HCT116 (cell line): ENCODE results near the gene RPTOR. TPM values are rescaled to one million over a fixed set of nuclear protein-coding genes. Genes with fewer than 3 reads are reported as not detected.

Experiments
- ATAC-seq: fragments of 200-7000 bp; cut with Tn5 transposase; 2 replicates; pipeline ENCODE4 v1.9.1; 2020; ENCODE audit warnings: mild to moderate bottlenecking, moderate library complexity
- BruUV-seq: library from RNA; stranded (reverse); fragments of 400-500 nt; replicated peaks from 2 replicates; lab custom pipeline; 2021; lab: Mats Ljungman, UMichigan
- CTCF ChIA-PET: fragments of 300-600 bp; sonication (Branson Sonifier 250); formaldehyde crosslinking; loops from one replicate; lab custom pipeline; 2021; ENCODE audit warnings: antibody characterized with exemption; lab: Charles Lee
- POLR2A ChIA-PET: fragments of 300-600, 350-600 bp; sonication (Branson Sonifier 250); formaldehyde crosslinking; loops from one replicate; lab custom pipeline; 2021; ENCODE audit warnings: antibody characterized with exemption; lab: Charles Lee
- RAD21 ChIA-PET, 2 experiments: fragments of 300-600 bp; sonication (Branson Sonifier 250); formaldehyde crosslinking; loops; one replicate each; lab custom pipeline; 2023; ENCODE audit warnings: low total read pairs in 2 of 2; ENCODE audit not compliant: uncharacterized antibody in 2 of 2, unreplicated experiment in 2 of 2, low non-redundant PET in 1 of 2; lab: Charles Lee
- DNase-seq: peaks from one replicate; pipeline ENCODE4 v3.0.0-alpha.2; 2010; ENCODE audit warnings: low read depth, low spot score
- H2AFZ ChIP-seq: fragments of 200-600 bp; shearing (Covaris generic), sonication (generic); 2 replicates; pipeline ENCODE4 v1.6.1; 2017; ENCODE audit warnings: low read depth, mixed run types, mixed read lengths, antibody characterized with exemption, low read length; ENCODE audit not compliant: poor library complexity, severe bottlenecking
- H3K27ac ChIP-seq: 2 replicates; pipeline ENCODE4 v1.5.1; 2012; ENCODE audit warnings: low read depth, low read length
- H3K27me3 ChIP-seq: fragments of 200-600 bp; sonication (generic); 2 replicates; pipeline ENCODE4 v1.6.1; 2016; ENCODE audit warnings: mixed run types, low read length, mixed read lengths; ENCODE audit not compliant: insufficient read depth
- H3K36me3 ChIP-seq, 2 experiments: fragments of 200-500 bp in 1 of 2; fragments of 200-600 bp in 1 of 2; sonication (Bioruptor generic) in 1 of 2; sonication (generic) in 1 of 2; 2 replicates each; pipeline versions ENCODE4 v1.5.1 to v1.6.1; 2014 to 2016; ENCODE audit warnings: low read length in 2 of 2, inconsistent platforms in 1 of 2, mixed read lengths in 1 of 2, mixed run types in 1 of 2; ENCODE audit not compliant: insufficient read depth in 2 of 2, control insufficient read depth in 1 of 2
- H3K4me1 ChIP-seq, 2 experiments: fragments of 200-600 bp in 1 of 2; sonication (generic) in 1 of 2; 2 replicates each; pipeline versions ENCODE4 v1.5.1 to v1.6.1; 2012 to 2017; ENCODE audit warnings: low read length in 2 of 2, inconsistent platforms in 1 of 2, mild to moderate bottlenecking in 1 of 2, mixed read lengths in 1 of 2, mixed run types in 1 of 2, moderate library complexity in 1 of 2; ENCODE audit not compliant: insufficient read depth in 2 of 2, control insufficient read depth in 1 of 2
- H3K4me2 ChIP-seq: fragments of 200-600 bp; sonication (generic); 2 replicates; pipeline ENCODE4 v1.6.1; 2017; ENCODE audit warnings: mixed run types, low read length, mixed read lengths
- H3K4me3 ChIP-seq, 2 experiments: fragments of 200-600 bp in 1 of 2; sonication (generic) in 1 of 2; replicated peaks in 1 of 2; 2 replicates each; pipeline ENCODE4 v1.5.1; 2011 to 2016; ENCODE audit warnings: low read length in 2 of 2, control low read depth in 1 of 2, low read depth in 1 of 2, mild to moderate bottlenecking in 1 of 2, mixed read lengths in 1 of 2, mixed run types in 1 of 2
- H3K79me2 ChIP-seq: fragments of 200-600 bp; sonication (generic); 2 replicates; pipeline ENCODE4 v1.6.1; 2017; ENCODE audit warnings: mild to moderate bottlenecking, mixed run types, low read length, moderate library complexity, mixed read lengths; ENCODE audit not compliant: insufficient read depth
- H3K9ac ChIP-seq: fragments of 200-600 bp; sonication (generic); 2 replicates; pipeline ENCODE4 v1.6.1; 2016; ENCODE audit warnings: low read length, mixed read lengths
- H3K9me2 ChIP-seq: fragments of 200-600 bp; sonication (generic), shearing (Covaris generic); 2 replicates; pipeline ENCODE4 v1.6.1; 2017; ENCODE audit warnings: mixed run types, mild to moderate bottlenecking, moderate library complexity; ENCODE audit not compliant: insufficient read depth
- H3K9me3 ChIP-seq, 2 experiments: fragments of 200-500 bp in 1 of 2; fragments of 200-600 bp in 1 of 2; sonication (Bioruptor generic) in 1 of 2; sonication (generic) in 1 of 2; 2 replicates each; pipeline ENCODE4 v1.6.1; 2014 to 2017; ENCODE audit warnings: low read length in 2 of 2, mixed read lengths in 2 of 2, inconsistent platforms in 1 of 2, low read depth in 1 of 2, mild to moderate bottlenecking in 1 of 2, mixed run types in 1 of 2, moderate library complexity in 1 of 2; ENCODE audit not compliant: control insufficient read depth in 1 of 2, insufficient read depth in 1 of 2
- H4K20me1 ChIP-seq: fragments of 200-600 bp; sonication (generic), shearing (Covaris generic); 2 replicates; pipeline ENCODE4 v1.6.1; 2017; ENCODE audit warnings: mixed run types, mild to moderate bottlenecking, moderate library complexity; ENCODE audit not compliant: insufficient read depth
- ELF1 ChIP-seq: IDR thresholded peaks from 2 replicates; pipeline ENCODE4 v1.6.1; 2012; ENCODE audit warnings: low read depth, borderline replicate concordance
- FOSL1 ChIP-seq: IDR thresholded peaks from 2 replicates; pipeline ENCODE4 v1.6.1; 2012; ENCODE audit warnings: low read depth
- MAX ChIP-seq: IDR thresholded peaks from 2 replicates; pipeline ENCODE4 v1.6.1; 2012
- POLR2AphosphoS5 ChIP-seq: IDR thresholded peaks from 2 replicates; pipeline ENCODE4 v1.6.1; 2011; ENCODE audit warnings: mild to moderate bottlenecking, low read depth, low read length, moderate library complexity
- RAD21 ChIP-seq: IDR thresholded peaks from 2 replicates; pipeline ENCODE4 v1.6.1; 2012; ENCODE audit warnings: low read depth, mild to moderate bottlenecking
- SP1 ChIP-seq: IDR thresholded peaks from 2 replicates; pipeline ENCODE4 v1.6.1; 2012; ENCODE audit warnings: low read depth
- SRF ChIP-seq: IDR thresholded peaks from 2 replicates; pipeline ENCODE4 v1.6.1; 2012; ENCODE audit warnings: low read depth
- YY1 ChIP-seq: IDR thresholded peaks from 2 replicates; pipeline ENCODE4 v1.6.1; 2011; ENCODE audit warnings: low read length, low read depth, moderate library complexity, mild to moderate bottlenecking; ENCODE audit not compliant: insufficient replicate concordance; ENCODE audit errors: extremely low read depth
- ZNF274 ChIP-seq: fragments of 200-500 bp; sonication (Bioruptor generic); IDR thresholded peaks from 2 replicates; pipeline ENCODE4 v1.6.1; 2014; ENCODE audit warnings: mild to moderate bottlenecking, low read depth, low read length, inconsistent platforms
- intact Hi-C: fragments of 100-400 bp; cut with micrococcal nuclease; formaldehyde crosslinking; loops from 2 replicates; pipeline ENCODE4 v1.10.0; 2022
- total RNA-seq: library from RNA; stranded (reverse); gene quantifications from one replicate; pipeline ENCODE4 v1.2.1, GENCODE V29; 2021; ENCODE audit not compliant: unreplicated experiment
- TF ChIP-seq, protein P1 (sequence below): IDR thresholded peaks from 2 replicates; pipeline ENCODE4 v1.6.1; 2012
- TF ChIP-seq, protein P2 (sequence below): IDR thresholded peaks from 2 replicates; pipeline ENCODE4 v1.6.1; 2011; ENCODE audit warnings: mild to moderate bottlenecking, low read length, moderate library complexity; ENCODE audit not compliant: insufficient replicate concordance; ENCODE audit errors: extremely low read depth

The RPTOR gene
- total RNA-seq, 1 experiment from 2014 or later, result 69.5 TPM

DNA sequence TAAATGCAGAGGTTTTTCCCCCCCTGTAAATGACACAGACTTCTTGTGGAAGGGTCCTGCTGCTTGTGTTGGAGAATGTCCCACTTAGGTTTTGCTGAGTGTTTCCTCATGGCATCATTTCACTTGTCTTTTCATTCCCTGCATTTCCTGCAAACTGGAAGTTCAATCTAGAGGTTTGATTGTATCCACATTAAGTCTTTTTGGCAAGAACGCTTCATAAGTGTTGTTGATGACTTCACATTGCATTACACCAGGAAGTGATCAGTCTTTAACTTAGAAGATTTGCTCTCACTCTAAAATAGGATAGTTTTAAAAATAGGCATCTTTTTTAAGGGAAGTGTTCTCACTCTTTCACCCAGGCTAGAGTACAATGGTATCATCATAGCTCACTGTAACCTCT is 67.2 kb downstream of the RPTOR start:
- no peaks in the 10 kb centered on the region; the same call in none of the 2 replicates for H3K79me2 ChIP-seq
- no peaks in the 10 kb centered on the region for H3K9me3 ChIP-seq
- ATAC-seq (no peak), DNase-seq (no peak)
- TF ChIP-seq RAD21 (no peak), ELF1 (no peak), SRF (no peak), POLR2AphosphoS5 (no peak), YY1 (no peak), SP1 (no peak), ZNF274 (no peak), MAX (no peak), FOSL1 (no peak)
- TF ChIP-seq, protein P1, sequence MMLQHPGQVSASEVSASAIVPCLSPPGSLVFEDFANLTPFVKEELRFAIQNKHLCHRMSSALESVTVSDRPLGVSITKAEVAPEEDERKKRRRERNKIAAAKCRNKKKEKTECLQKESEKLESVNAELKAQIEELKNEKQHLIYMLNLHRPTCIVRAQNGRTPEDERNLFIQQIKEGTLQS, result no peak
- TF ChIP-seq, protein P2, sequence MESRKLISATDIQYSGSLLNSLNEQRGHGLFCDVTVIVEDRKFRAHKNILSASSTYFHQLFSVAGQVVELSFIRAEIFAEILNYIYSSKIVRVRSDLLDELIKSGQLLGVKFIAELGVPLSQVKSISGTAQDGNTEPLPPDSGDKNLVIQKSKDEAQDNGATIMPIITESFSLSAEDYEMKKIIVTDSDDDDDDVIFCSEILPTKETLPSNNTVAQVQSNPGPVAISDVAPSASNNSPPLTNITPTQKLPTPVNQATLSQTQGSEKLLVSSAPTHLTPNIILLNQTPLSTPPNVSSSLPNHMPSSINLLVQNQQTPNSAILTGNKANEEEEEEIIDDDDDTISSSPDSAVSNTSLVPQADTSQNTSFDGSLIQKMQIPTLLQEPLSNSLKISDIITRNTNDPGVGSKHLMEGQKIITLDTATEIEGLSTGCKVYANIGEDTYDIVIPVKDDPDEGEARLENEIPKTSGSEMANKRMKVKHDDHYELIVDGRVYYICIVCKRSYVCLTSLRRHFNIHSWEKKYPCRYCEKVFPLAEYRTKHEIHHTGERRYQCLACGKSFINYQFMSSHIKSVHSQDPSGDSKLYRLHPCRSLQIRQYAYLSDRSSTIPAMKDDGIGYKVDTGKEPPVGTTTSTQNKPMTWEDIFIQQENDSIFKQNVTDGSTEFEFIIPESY, result no peak
- no peaks in the 10 kb centered on the region; a peak in 1 of 4 replicates for H3K4me1 ChIP-seq
- no peaks in the 10 kb centered on the region for H3K27me3 ChIP-seq
- H3K9ac ChIP-seq, result no peak overlapping the region
- ChIA-PET RAD21 (no interaction called here), CTCF (interaction anchor here (1.5 kb wide), 1 partner anchor 38 kb away, joined by 4 read pairs; no protein-coding TSS in a partner anchor), POLR2A (no interaction called here)
- H3K36me3 ChIP-seq, result no peaks in the 10 kb centered on the region
- H3K9me2 ChIP-seq, result no peaks in the 10 kb centered on the region
- no peak overlapping the region for H2AFZ ChIP-seq
- no peak overlapping the region for H3K27ac ChIP-seq
- no TSS peak for BruUV-seq
- H3K4me3 ChIP-seq, result no peak overlapping the region
- intact Hi-C loops, result no loop called here
- no peak overlapping the region for H3K4me2 ChIP-seq
- H4K20me1 ChIP-seq, result no peaks in the 10 kb centered on the region; the same call in 1 of the 2 replicates
